GM23338 (cell line): Measurements from ENCODE around the gene STPG2. TPM values are rescaled to one million over a fixed set of nuclear protein-coding genes. Genes with fewer than 3 reads are reported as not detected.
A peak's percentile ranks its signal among the peaks of the same experiment; 100 is the strongest.

Experiments
- ATAC-seq: fragments of 200-7000 bp; cut with Tn5 transposase; 3 replicates; pipeline ENCODE4 v1.9.1; 2020
- DNase-seq: peaks from one replicate; pipeline ENCODE4 v3.0.0-alpha.2; 2015; ENCODE audit warnings: low spot score
- H2AFZ ChIP-seq: fragments of 200-600 bp; sonication (generic); 2 replicates; pipeline ENCODE4 v1.8.0; 2016; ENCODE audit warnings: antibody characterized with exemption, mild to moderate bottlenecking, moderate library complexity
- H3F3A ChIP-seq: fragments of 200-600 bp; sonication (generic); replicated peaks from 2 replicates; pipeline ENCODE4 v1.8.0; 2017; ENCODE audit warnings: antibody characterized with exemption, mixed run types, low read depth
- H3K27ac ChIP-seq: fragments of 200-600 bp; sonication (generic); 2 replicates; pipeline ENCODE4 v1.6.1; 2016; ENCODE audit warnings: low read depth
- H3K27me3 ChIP-seq: fragments of 200-600 bp; sonication (generic); 2 replicates; pipeline ENCODE4 v1.8.0; 2016; ENCODE audit warnings: mild to moderate bottlenecking, mixed run types, moderate library complexity; ENCODE audit not compliant: insufficient read depth
- H3K36me3 ChIP-seq: fragments of 200-600 bp; sonication (generic); 2 replicates; pipeline ENCODE4 v1.8.0; 2016; ENCODE audit warnings: mild to moderate bottlenecking; ENCODE audit not compliant: insufficient read depth
- H3K4me1 ChIP-seq: fragments of 200-600 bp; sonication (generic); 2 replicates; pipeline ENCODE4 v1.8.0; 2016; ENCODE audit warnings: mild to moderate bottlenecking, moderate library complexity; ENCODE audit not compliant: insufficient read depth
- H3K4me2 ChIP-seq: fragments of 200-600 bp; sonication (generic); 2 replicates; pipeline ENCODE4 v1.7.1; 2017; ENCODE audit warnings: mixed run types
- H3K4me3 ChIP-seq: fragments of 200-600 bp; sonication (generic); 2 replicates; pipeline ENCODE4 v1.6.1; 2016; ENCODE audit warnings: mixed run types
- H3K79me2 ChIP-seq: fragments of 200-600 bp; sonication (generic); replicated peaks from 2 replicates; pipeline ENCODE4 v1.8.0; 2017; ENCODE audit warnings: mild to moderate bottlenecking; ENCODE audit not compliant: insufficient read depth
- H3K9me2 ChIP-seq: fragments of 200-600 bp; sonication (generic); 2 replicates; pipeline ENCODE4 v1.8.0; 2017; ENCODE audit not compliant: insufficient read depth
- H4K20me1 ChIP-seq: fragments of 200-600 bp; sonication (generic); replicated peaks from 2 replicates; pipeline ENCODE4 v1.8.0; 2017; ENCODE audit warnings: mild to moderate bottlenecking; ENCODE audit not compliant: insufficient read depth
- H3K27ac Mint-ChIP-seq: 2 replicates; pipeline ENCODE4 v1.8.0; 2020; ENCODE audit warnings: inconsistent platforms, mild to moderate bottlenecking, moderate library complexity, mixed read lengths
- H3K27me3 Mint-ChIP-seq: 3 replicates; pipeline ENCODE4 v1.8.0; 2022; ENCODE audit warnings: low read depth, mild to moderate bottlenecking, moderate library complexity, mixed read lengths, inconsistent platforms; ENCODE audit not compliant: insufficient read depth, poor library complexity
- H3K36me3 Mint-ChIP-seq: 3 replicates; pipeline ENCODE4 v1.8.0; 2021; ENCODE audit warnings: low read depth, mild to moderate bottlenecking, inconsistent platforms, moderate library complexity, mixed read lengths
- H3K4me1 Mint-ChIP-seq: 3 replicates; pipeline ENCODE4 v1.8.0; 2020; ENCODE audit warnings: mild to moderate bottlenecking, inconsistent platforms, mixed read lengths
- H3K4me3 Mint-ChIP-seq: 3 replicates; pipeline ENCODE4 v1.8.0; 2021; ENCODE audit warnings: moderate library complexity, mild to moderate bottlenecking, inconsistent platforms, mixed read lengths
- H3K9me3 Mint-ChIP-seq: 3 replicates; pipeline ENCODE4 v1.8.0; 2020; ENCODE audit warnings: moderate library complexity, mild to moderate bottlenecking, inconsistent platforms, mixed read lengths
- CREB1 ChIP-seq: fragments of 250-450 bp; sonication (Bioruptor Pico); IDR thresholded peaks from 2 replicates; pipeline ENCODE4 v1.5.0; 2020; ENCODE audit warnings: low read depth, mild to moderate bottlenecking, moderate library complexity
- EZH2 ChIP-seq: fragments of 200-600 bp; sonication (generic); IDR thresholded peaks from one replicate; pipeline ENCODE4 v1.8.0; 2017; ENCODE audit warnings: antibody characterized with exemption, mild to moderate bottlenecking, low read depth; ENCODE audit not compliant: unreplicated experiment
- EZH2phosphoT487 ChIP-seq: fragments of 200-600 bp; sonication (generic); IDR thresholded peaks from one replicate; pipeline ENCODE4 v1.8.1; 2018; ENCODE audit warnings: antibody characterized with exemption; ENCODE audit not compliant: unreplicated experiment
- JUNB ChIP-seq: IDR thresholded peaks from one replicate; pipeline ENCODE4 v1.6.1; 2016; ENCODE audit warnings: antibody characterized with exemption; ENCODE audit not compliant: unreplicated experiment
- NANOG ChIP-seq: IDR thresholded peaks from 2 replicates; pipeline ENCODE4 v1.6.1; 2016; ENCODE audit warnings: antibody characterized with exemption, borderline replicate concordance
- POLR2AphosphoS5 ChIP-seq: IDR thresholded peaks from 2 replicates; pipeline ENCODE4 v1.6.1; 2016; ENCODE audit warnings: antibody characterized with exemption, low read depth
- STAT1 ChIP-seq: IDR thresholded peaks from one replicate; pipeline ENCODE4 v1.6.1; 2016; ENCODE audit warnings: antibody characterized with exemption; ENCODE audit not compliant: unreplicated experiment
- ZNF114 ChIP-seq: fragments of 250-450 bp; sonication (Bioruptor Pico); IDR thresholded peaks from 2 replicates; pipeline ENCODE4 v1.5.0; 2020; ENCODE audit warnings: mild to moderate bottlenecking, moderate library complexity
- ZNF331 ChIP-seq: fragments of 250-450 bp; sonication (Bioruptor Pico); IDR thresholded peaks from 2 replicates; pipeline ENCODE4 v1.5.0; 2020; ENCODE audit warnings: low read depth, mild to moderate bottlenecking, moderate library complexity
- polyA plus RNA-seq: library from polyadenylated mRNA; unstranded; fragments of >200 nt; fragmentation: Nextera tagmentation; extraction: Ambion mirVana; gene quantifications from 2 replicates; pipeline ENCODE4 v1.2.1, GENCODE V29; 2016
- total RNA-seq: library from RNA; depleted of rRNA; stranded (reverse); fragments of >200 nt; shearing (Covaris generic); gene quantifications from 2 replicates; pipeline ENCODE4 v1.2.3, GENCODE V29; 2014
- TF ChIP-seq, protein P1 (sequence below): IDR thresholded peaks from one replicate; pipeline ENCODE4 v1.6.1; 2018; ENCODE audit warnings: antibody characterized with exemption; ENCODE audit not compliant: unreplicated experiment
- TF ChIP-seq, protein P2 (sequence below), 2 experiments: fragments of 200-600 bp in 1 of 2; sonication (generic) in 1 of 2; conservative IDR thresholded peaks; 2 replicates each; pipeline versions ENCODE4 v1.5.1 to v1.6.1; 2016 to 2017; ENCODE audit warnings: antibody characterized with exemption in 2 of 2, low read depth in 2 of 2, mild to moderate bottlenecking in 2 of 2, moderate library complexity in 1 of 2
- TF ChIP-seq, protein P3 (sequence below): IDR thresholded peaks from 2 replicates; pipeline ENCODE4 v1.6.1; 2016; ENCODE audit warnings: antibody characterized with exemption

STPG2 gene
- total and polyA plus RNA-seq, 2 experiments from 2014 or later, result 0.17 to 0.32 TPM

- TF ChIP-seq, protein P1, sequence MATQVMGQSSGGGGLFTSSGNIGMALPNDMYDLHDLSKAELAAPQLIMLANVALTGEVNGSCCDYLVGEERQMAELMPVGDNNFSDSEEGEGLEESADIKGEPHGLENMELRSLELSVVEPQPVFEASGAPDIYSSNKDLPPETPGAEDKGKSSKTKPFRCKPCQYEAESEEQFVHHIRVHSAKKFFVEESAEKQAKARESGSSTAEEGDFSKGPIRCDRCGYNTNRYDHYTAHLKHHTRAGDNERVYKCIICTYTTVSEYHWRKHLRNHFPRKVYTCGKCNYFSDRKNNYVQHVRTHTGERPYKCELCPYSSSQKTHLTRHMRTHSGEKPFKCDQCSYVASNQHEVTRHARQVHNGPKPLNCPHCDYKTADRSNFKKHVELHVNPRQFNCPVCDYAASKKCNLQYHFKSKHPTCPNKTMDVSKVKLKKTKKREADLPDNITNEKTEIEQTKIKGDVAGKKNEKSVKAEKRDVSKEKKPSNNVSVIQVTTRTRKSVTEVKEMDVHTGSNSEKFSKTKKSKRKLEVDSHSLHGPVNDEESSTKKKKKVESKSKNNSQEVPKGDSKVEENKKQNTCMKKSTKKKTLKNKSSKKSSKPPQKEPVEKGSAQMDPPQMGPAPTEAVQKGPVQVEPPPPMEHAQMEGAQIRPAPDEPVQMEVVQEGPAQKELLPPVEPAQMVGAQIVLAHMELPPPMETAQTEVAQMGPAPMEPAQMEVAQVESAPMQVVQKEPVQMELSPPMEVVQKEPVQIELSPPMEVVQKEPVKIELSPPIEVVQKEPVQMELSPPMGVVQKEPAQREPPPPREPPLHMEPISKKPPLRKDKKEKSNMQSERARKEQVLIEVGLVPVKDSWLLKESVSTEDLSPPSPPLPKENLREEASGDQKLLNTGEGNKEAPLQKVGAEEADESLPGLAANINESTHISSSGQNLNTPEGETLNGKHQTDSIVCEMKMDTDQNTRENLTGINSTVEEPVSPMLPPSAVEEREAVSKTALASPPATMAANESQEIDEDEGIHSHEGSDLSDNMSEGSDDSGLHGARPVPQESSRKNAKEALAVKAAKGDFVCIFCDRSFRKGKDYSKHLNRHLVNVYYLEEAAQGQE, result no peak
- TF ChIP-seq JUNB, result no peak
- TF ChIP-seq STAT1, result no peak
- TF ChIP-seq EZH2phosphoT487, result no peak
- TF ChIP-seq NANOG, result no peak
- TF ChIP-seq POLR2AphosphoS5, result no peak
- TF ChIP-seq, protein P2, sequence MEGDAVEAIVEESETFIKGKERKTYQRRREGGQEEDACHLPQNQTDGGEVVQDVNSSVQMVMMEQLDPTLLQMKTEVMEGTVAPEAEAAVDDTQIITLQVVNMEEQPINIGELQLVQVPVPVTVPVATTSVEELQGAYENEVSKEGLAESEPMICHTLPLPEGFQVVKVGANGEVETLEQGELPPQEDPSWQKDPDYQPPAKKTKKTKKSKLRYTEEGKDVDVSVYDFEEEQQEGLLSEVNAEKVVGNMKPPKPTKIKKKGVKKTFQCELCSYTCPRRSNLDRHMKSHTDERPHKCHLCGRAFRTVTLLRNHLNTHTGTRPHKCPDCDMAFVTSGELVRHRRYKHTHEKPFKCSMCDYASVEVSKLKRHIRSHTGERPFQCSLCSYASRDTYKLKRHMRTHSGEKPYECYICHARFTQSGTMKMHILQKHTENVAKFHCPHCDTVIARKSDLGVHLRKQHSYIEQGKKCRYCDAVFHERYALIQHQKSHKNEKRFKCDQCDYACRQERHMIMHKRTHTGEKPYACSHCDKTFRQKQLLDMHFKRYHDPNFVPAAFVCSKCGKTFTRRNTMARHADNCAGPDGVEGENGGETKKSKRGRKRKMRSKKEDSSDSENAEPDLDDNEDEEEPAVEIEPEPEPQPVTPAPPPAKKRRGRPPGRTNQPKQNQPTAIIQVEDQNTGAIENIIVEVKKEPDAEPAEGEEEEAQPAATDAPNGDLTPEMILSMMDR (conservative IDR thresholded peaks at IDR 0.05; ENCODE audit: low read depth in 2 of 2), result no peak
- TF ChIP-seq ZNF114 (CRISPR knock-in tag), result no peak
- no peak for TF ChIP-seq CREB1 (CRISPR knock-in tag)
- TF ChIP-seq, protein P3, sequence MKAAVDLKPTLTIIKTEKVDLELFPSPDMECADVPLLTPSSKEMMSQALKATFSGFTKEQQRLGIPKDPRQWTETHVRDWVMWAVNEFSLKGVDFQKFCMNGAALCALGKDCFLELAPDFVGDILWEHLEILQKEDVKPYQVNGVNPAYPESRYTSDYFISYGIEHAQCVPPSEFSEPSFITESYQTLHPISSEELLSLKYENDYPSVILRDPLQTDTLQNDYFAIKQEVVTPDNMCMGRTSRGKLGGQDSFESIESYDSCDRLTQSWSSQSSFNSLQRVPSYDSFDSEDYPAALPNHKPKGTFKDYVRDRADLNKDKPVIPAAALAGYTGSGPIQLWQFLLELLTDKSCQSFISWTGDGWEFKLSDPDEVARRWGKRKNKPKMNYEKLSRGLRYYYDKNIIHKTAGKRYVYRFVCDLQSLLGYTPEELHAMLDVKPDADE, result no peak
These were observed 23.4 kb upstream of the STPG2 start (continued) for GRCh38 chr4:98166731-98167041.

DNA sequence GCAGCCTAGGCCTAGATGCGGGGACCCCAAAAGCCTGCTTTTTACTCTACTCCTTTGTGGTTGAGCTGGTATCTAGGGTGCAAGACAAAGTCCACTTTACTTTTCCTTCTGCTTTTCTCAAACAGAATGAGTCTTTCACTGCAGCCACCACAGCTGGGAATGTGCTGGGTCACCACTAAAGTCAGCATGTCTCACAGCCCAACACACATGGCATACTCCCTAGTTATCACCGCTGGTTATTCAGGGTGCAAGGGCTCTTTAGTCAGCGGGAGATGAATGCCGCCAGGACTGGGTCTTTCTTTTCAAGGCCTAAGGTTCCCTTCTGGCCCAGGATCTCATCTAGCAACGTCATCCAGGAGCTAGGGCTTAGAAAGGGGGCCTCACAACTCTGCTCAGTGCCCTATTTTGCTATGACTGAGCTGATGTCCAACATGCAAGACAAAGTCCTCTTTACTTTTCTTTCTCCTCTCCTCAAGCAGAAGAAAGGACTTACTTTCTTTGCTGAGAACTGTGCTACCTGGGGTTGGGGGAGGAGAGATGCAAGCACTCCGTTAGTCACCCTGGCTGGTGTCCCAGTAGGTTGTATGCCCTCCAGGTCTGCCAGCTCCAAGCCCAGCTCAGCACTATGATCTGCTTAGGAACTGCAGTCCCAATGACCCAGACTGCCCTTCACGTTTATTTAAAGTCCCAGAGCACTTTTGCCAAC, 22.9 kb upstream of the STPG2 start:
- no peaks in the 10 kb centered on the region for H4K20me1 ChIP-seq
- peaks cover 5% of the 10 kb centered on the region for H3K9me2 ChIP-seq
- no peaks in the 10 kb centered on the region for H3K27me3 ChIP-seq
- H3K27me3 Mint-ChIP-seq, result no peaks in the 10 kb centered on the region
- no peak overlapping the region for H3K4me3 Mint-ChIP-seq
- peak overlapping the region; percentile 24; the same call in 1 of the 2 replicates for H2AFZ ChIP-seq
- H3K79me2 ChIP-seq, result no peaks in the 10 kb centered on the region
- no peak overlapping the region for H3K4me2 ChIP-seq
- H3K36me3 Mint-ChIP-seq, result no peaks in the 10 kb centered on the region
- peaks cover 19% of the 10 kb centered on the region for H3K4me1 Mint-ChIP-seq
- no peaks in the 10 kb centered on the region; the same call in 2 of the 3 replicates for H3K9me3 Mint-ChIP-seq
- H3K4me1 ChIP-seq, result peaks cover 14% of the 10 kb centered on the region
- no peak for ATAC-seq
- H3K4me3 ChIP-seq, result no peak overlapping the region
- H3F3A ChIP-seq, result no peaks in the 10 kb centered on the region
- no peak overlapping the region for H3K27ac Mint-ChIP-seq
- DNase-seq, result no peak
- no peak overlapping the region for H3K27ac ChIP-seq
- H3K36me3 ChIP-seq, result no peaks in the 10 kb centered on the region
- TF ChIP-seq ZNF331 (no peak), STAT1 (no peak), ZNF114 (CRISPR knock-in tag) (no peak), CREB1 (CRISPR knock-in tag) (no peak), EZH2 (no peak), JUNB (no peak), EZH2phosphoT487 (no peak), NANOG (no peak)
- TF ChIP-seq, protein P3, result no peak
- TF ChIP-seq, protein P2 (conservative IDR thresholded peaks at IDR 0.05; ENCODE audit: low read depth in 2 of 2), result no peak
- TF ChIP-seq, protein P1, result no peak
